Measurements from ENCODE around the gene MLX.

Gene MLX

DNA sequence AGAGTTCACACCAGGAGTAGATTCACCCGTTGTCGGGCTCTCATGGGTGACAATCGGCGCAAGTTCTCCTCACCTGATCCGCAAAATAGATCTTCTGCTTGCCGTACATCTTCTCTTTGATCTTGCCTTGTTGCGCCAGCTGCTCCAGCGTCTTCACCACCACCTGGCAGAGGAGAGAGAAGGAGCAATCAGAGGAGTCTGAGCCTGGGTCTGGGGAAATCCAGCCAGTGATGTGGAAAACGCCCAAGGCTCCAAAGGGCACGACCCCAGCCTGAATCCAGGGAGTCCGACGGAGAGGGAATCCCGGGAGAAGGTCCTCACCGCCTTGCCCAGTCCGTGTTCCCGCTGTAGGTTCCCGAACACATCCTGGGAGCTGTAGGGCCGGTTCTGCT is 10.2 kb downstream of the MLX start:
- no peak overlapping the region for H2BK15ac ChIP-seq (ENCODE audit: low read depth, poor library complexity, severe bottlenecking)
- no peak overlapping the region for H3K23ac ChIP-seq (ENCODE audit: low read length in 2 of 2)
- peak overlapping the region; percentile 96 for H3K9ac ChIP-seq (ENCODE audit: low read length)
- no peak overlapping the region for H3K18ac ChIP-seq (ENCODE audit: low read depth in 1 of 2, low read length in 2 of 2)
- H2BK12ac ChIP-seq (ENCODE audit: low read length in 2 of 2), result no peak overlapping the region
- peak overlapping the region in 1 of 2 experiments; percentile 40 for H3K4ac ChIP-seq (ENCODE audit: low read depth in 1 of 2, low read length in 2 of 2)
- H3K4me3 ChIP-seq (ENCODE audit: insufficient read depth in 1 of 2, low read depth in 1 of 2, low read length in 2 of 2), result peak overlapping the region; percentile 53 to 98
- no peak overlapping the region for H3K27ac ChIP-seq (ENCODE audit: low read length, poor library complexity, severe bottlenecking)
- H2AK5ac ChIP-seq (ENCODE audit: low read length, severe bottlenecking), result no peak overlapping the region
- H2BK5ac ChIP-seq (ENCODE audit: low read depth, low read length, poor library complexity, severe bottlenecking), result no peak overlapping the region
- peak overlapping the region; percentile 43 for H4K8ac ChIP-seq (ENCODE audit: low read length)
- no peaks in the 10 kb centered on the region for H3K9me3 ChIP-seq (ENCODE audit: control insufficient read depth, low read length)
- H3K4me1 ChIP-seq (ENCODE audit: control insufficient read depth, insufficient read depth, low read depth, low read length), result peaks cover 5% of the 10 kb centered on the region
- no peaks in the 10 kb centered on the region for H3K27me3 ChIP-seq (ENCODE audit: control insufficient read depth in 1 of 2, insufficient read depth in 1 of 2, low read length in 2 of 2)
- peak overlapping the region in 1 of 2 experiments; percentile 19 for H3K14ac ChIP-seq (ENCODE audit: low read length in 2 of 2)
- H3K36me3 ChIP-seq (ENCODE audit: control insufficient read depth in 1 of 2, insufficient read depth in 2 of 2, low read depth in 1 of 2, low read length in 2 of 2), result peaks cover 46 to 64% of the 10 kb centered on the region in 2 experiments
- no peak overlapping the region for H2BK120ac ChIP-seq (ENCODE audit: low read depth, low read length)
- 3% methylated on average over 18 of the region's 18 CpGs for WGBS
- no peak overlapping the region for H2AFZ ChIP-seq (ENCODE audit: low read depth, low read length)
- peaks cover 26% of the 10 kb centered on the region for H3K79me1 ChIP-seq (replicated peaks; ENCODE audit: low read length, poor library complexity, severe bottlenecking)
- H4K91ac ChIP-seq (ENCODE audit: low read length), result no peak overlapping the region
- H3K4me2 ChIP-seq (ENCODE audit: low read length, poor library complexity, severe bottlenecking), result peak overlapping the region; percentile 98
- peak; percentile 55 for DNase-seq

DNA sequence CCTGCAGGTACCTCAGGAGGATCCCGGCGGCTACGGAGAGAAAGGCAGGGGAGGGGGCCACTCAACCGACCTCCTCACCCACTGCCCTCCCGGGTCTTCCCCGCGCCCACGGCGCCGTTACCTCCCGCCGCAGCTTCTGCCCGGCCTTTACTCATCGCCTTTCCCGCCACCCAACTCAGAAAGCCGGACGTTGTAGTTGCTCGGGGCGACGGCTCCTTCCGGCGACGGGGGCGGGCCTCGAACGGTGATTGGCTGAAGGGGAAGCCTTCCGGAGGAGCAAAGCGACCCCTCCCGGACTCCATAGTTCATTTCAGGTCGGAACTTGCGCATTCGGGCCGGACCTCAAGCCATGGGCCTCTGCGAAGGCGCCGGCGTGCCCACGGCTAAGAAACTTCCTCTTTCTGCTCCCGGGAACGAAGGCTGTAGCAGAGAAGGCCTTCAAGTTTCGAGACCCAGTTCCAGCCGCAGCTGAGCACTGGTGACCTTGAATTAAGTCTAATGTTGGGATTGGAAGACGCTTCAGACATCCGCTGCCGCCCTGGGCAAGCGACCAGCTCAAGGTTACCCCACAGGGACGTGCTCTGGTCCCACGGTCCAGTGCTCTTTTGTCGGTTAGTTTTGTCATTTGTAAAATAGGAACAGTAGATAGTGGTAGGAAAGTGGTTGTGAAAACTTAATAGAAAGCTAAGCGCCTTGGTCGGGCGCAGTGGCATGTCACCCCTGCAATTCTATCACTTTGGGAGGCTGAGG is 10.8 kb downstream of the MLX start, which contains the start of gene PSMC3IP:
PSMC3IP (minus strand) TSS at position 198 of the 750 bp plus-strand sequence; CDS start at position 155, 43 bp downstream.
- Histone ChIP-seq H3K4me1 (ENCODE audit: control insufficient read depth, insufficient read depth, low read depth, low read length) (peaks cover 5% of the 10 kb centered on the region), H3K23ac (ENCODE audit: low read length in 2 of 2) (no peak within 1 kb of the TSS), H3K27ac (ENCODE audit: low read length, poor library complexity, severe bottlenecking) (peak within 1 kb of the TSS; percentile 66), H2AK5ac (ENCODE audit: low read length, severe bottlenecking) (no peak within 1 kb of the TSS), H3K79me1 (replicated peaks; ENCODE audit: low read length, poor library complexity, severe bottlenecking) (peaks cover 27% of the 10 kb centered on the region), H3K4ac (ENCODE audit: low read depth in 1 of 2, low read length in 2 of 2) (peak within 1 kb of the TSS; percentile 40 to 57), H3K4me2 (ENCODE audit: low read length, poor library complexity, severe bottlenecking) (peak within 1 kb of the TSS; percentile 98), H2BK5ac (ENCODE audit: low read depth, low read length, poor library complexity, severe bottlenecking) (no peak within 1 kb of the TSS), H3K27me3 (ENCODE audit: control insufficient read depth in 1 of 2, insufficient read depth in 1 of 2, low read length in 2 of 2) (no peaks in the 10 kb centered on the region), H3K9ac (ENCODE audit: low read length) (peak within 1 kb of the TSS; percentile 96), H3K4me3 (ENCODE audit: insufficient read depth in 1 of 2, low read depth in 1 of 2, low read length in 2 of 2) (peak within 1 kb of the TSS; percentile 53 to 98), H2AFZ (ENCODE audit: low read depth, low read length) (peak within 1 kb of the TSS; percentile 3), H2BK15ac (ENCODE audit: low read depth, poor library complexity, severe bottlenecking) (no peak within 1 kb of the TSS), H3K9me3 (ENCODE audit: control insufficient read depth, low read length) (no peaks in the 10 kb centered on the region), H2BK120ac (ENCODE audit: low read depth, low read length) (no peak within 1 kb of the TSS), H3K18ac (ENCODE audit: low read depth in 1 of 2, low read length in 2 of 2) (peak within 1 kb of the TSS; percentile 14 to 17), H2BK12ac (ENCODE audit: low read length in 2 of 2) (no peak within 1 kb of the TSS), H3K14ac (ENCODE audit: low read length in 2 of 2) (peak within 1 kb of the TSS in 1 of 2 experiments; percentile 19), H4K8ac (ENCODE audit: low read length) (peak within 1 kb of the TSS; percentile 43), H3K36me3 (ENCODE audit: control insufficient read depth in 1 of 2, insufficient read depth in 2 of 2, low read depth in 1 of 2, low read length in 2 of 2) (peaks cover 47 to 64% of the 10 kb centered on the region in 2 experiments), H4K91ac (ENCODE audit: low read length) (peak within 1 kb of the TSS; percentile 9)
- under 1% methylated on average over 52 of the region's 52 CpGs for WGBS
- DNase-seq, result peak; percentile 96

DNA sequence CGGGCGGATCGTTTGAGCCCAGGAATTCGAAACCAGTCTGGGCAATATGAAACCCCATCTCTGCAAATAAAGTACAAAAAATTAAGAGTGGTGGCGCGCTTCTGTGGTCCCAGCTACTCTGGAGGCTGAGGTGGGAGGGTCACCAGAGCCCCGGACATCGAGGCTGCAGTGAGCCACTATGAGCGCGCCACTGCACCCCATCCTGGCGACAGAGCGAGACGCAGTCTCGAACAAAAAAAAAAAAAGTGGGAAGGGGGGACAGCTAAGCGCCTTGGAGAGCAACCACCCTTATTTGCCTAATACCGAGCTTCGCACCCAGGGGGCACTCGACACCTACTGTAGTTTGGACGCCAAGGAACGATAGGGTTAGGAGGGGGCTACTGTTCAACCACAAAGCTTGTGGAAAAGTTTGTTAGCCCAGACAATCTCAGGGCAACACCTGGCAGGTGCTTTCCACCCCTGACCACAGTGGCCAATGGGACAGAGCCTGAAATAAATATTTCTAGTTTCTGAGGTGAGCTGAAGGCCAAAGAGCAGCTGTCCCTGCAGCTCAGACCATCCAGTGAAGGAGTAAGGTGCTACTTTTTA is 11.5 kb downstream of the MLX start:
- Histone ChIP-seq H3K9ac (ENCODE audit: low read length) (peak overlapping the region; percentile 96), H3K79me1 (replicated peaks; ENCODE audit: low read length, poor library complexity, severe bottlenecking) (peaks cover 25% of the 10 kb centered on the region), H3K14ac (ENCODE audit: low read length in 2 of 2) (no peak overlapping the region), H3K4ac (ENCODE audit: low read depth in 1 of 2, low read length in 2 of 2) (peak overlapping the region; percentile 19 to 57), H2BK120ac (ENCODE audit: low read depth, low read length) (no peak overlapping the region), H3K4me2 (ENCODE audit: low read length, poor library complexity, severe bottlenecking) (peak overlapping the region; percentile 92), H4K8ac (ENCODE audit: low read length) (peak overlapping the region; percentile 14), H3K9me3 (ENCODE audit: control insufficient read depth, low read length) (no peaks in the 10 kb centered on the region), H2BK12ac (ENCODE audit: low read length in 2 of 2) (no peak overlapping the region), H3K18ac (ENCODE audit: low read depth in 1 of 2, low read length in 2 of 2) (peak overlapping the region in 1 of 2 experiments; percentile 17), H2BK15ac (ENCODE audit: low read depth, poor library complexity, severe bottlenecking) (no peak overlapping the region), H3K23ac (ENCODE audit: low read length in 2 of 2) (no peak overlapping the region), H3K27ac (ENCODE audit: low read length, poor library complexity, severe bottlenecking) (peak overlapping the region; percentile 66), H3K4me1 (ENCODE audit: control insufficient read depth, insufficient read depth, low read depth, low read length) (peaks cover 5% of the 10 kb centered on the region), H2AFZ (ENCODE audit: low read depth, low read length) (no peak overlapping the region), H2BK5ac (ENCODE audit: low read depth, low read length, poor library complexity, severe bottlenecking) (no peak overlapping the region), H3K27me3 (ENCODE audit: control insufficient read depth in 1 of 2, insufficient read depth in 1 of 2, low read length in 2 of 2) (no peaks in the 10 kb centered on the region), H3K4me3 (ENCODE audit: insufficient read depth in 1 of 2, low read depth in 1 of 2, low read length in 2 of 2) (peak overlapping the region; percentile 53 to 98), H3K36me3 (ENCODE audit: control insufficient read depth in 1 of 2, insufficient read depth in 2 of 2, low read depth in 1 of 2, low read length in 2 of 2) (peaks cover 43 to 64% of the 10 kb centered on the region in 2 experiments), H2AK5ac (ENCODE audit: low read length, severe bottlenecking) (no peak overlapping the region), H4K91ac (ENCODE audit: low read length) (no peak overlapping the region)
- peak; percentile 84 for DNase-seq
- 1% methylated on average over 18 of the region's 20 CpGs for WGBS
